Sigmoid colon (tissue), 4 donors: ENCODE results near the gene KIAA1614.

Experiments
- EP300 ChIP-seq, 4 donors: sonication (generic); formaldehyde crosslinking; IDR thresholded peaks; one replicate each; pipeline ENCODE4 v1.6.1; 2017; ENCODE audit warnings: antibody characterized with exemption in 4 of 4
- POLR2A ChIP-seq, 2 donors: fragments of 450-650 bp; IDR thresholded peaks; one replicate each; pipeline ENCODE4 v1.6.1; 2016; ENCODE audit warnings: antibody characterized with exemption in 2 of 2, mild to moderate bottlenecking in 2 of 2, moderate library complexity in 2 of 2
- POLR2AphosphoS5 ChIP-seq, 4 donors: sonication (generic); formaldehyde crosslinking; IDR thresholded peaks; one replicate each; pipeline ENCODE4 v1.6.1; 2017; ENCODE audit warnings: antibody characterized with exemption in 4 of 4
- TF ChIP-seq, protein P1 (sequence below), 4 experiments: fragments of 450-650 bp in 3 of 4; fragments of 200-600 bp in 1 of 4; IDR thresholded peaks; one replicate each; pipeline ENCODE4 v1.5.1; 2016 to 2019; ENCODE audit warnings: antibody characterized with exemption in 4 of 4, mild to moderate bottlenecking in 3 of 4, moderate library complexity in 2 of 4

- no peak for TF ChIP-seq EP300 (IDR thresholded peaks at IDR 0.05)
- TF ChIP-seq, protein P1, sequence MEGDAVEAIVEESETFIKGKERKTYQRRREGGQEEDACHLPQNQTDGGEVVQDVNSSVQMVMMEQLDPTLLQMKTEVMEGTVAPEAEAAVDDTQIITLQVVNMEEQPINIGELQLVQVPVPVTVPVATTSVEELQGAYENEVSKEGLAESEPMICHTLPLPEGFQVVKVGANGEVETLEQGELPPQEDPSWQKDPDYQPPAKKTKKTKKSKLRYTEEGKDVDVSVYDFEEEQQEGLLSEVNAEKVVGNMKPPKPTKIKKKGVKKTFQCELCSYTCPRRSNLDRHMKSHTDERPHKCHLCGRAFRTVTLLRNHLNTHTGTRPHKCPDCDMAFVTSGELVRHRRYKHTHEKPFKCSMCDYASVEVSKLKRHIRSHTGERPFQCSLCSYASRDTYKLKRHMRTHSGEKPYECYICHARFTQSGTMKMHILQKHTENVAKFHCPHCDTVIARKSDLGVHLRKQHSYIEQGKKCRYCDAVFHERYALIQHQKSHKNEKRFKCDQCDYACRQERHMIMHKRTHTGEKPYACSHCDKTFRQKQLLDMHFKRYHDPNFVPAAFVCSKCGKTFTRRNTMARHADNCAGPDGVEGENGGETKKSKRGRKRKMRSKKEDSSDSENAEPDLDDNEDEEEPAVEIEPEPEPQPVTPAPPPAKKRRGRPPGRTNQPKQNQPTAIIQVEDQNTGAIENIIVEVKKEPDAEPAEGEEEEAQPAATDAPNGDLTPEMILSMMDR (IDR thresholded peaks at IDR 0.05): no peak
- TF ChIP-seq POLR2A (IDR thresholded peaks at IDR 0.05): no peak
- no peak for TF ChIP-seq POLR2AphosphoS5 (IDR thresholded peaks at IDR 0.05)
Measured at GRCh38 chr1:180975551-180975950, 62.9 kb downstream of the KIAA1614 start.
